EH (cell line): ENCODE data around the gene GCK.
A peak's percentile ranks its signal among the peaks of the same experiment; 100 is the strongest.

Source experiments
- DNase-seq: peaks from one replicate; pipeline ENCODE4 v3.0.0-alpha.2; 2015; ENCODE audit warnings: low read depth

The GCK gene

DNA sequence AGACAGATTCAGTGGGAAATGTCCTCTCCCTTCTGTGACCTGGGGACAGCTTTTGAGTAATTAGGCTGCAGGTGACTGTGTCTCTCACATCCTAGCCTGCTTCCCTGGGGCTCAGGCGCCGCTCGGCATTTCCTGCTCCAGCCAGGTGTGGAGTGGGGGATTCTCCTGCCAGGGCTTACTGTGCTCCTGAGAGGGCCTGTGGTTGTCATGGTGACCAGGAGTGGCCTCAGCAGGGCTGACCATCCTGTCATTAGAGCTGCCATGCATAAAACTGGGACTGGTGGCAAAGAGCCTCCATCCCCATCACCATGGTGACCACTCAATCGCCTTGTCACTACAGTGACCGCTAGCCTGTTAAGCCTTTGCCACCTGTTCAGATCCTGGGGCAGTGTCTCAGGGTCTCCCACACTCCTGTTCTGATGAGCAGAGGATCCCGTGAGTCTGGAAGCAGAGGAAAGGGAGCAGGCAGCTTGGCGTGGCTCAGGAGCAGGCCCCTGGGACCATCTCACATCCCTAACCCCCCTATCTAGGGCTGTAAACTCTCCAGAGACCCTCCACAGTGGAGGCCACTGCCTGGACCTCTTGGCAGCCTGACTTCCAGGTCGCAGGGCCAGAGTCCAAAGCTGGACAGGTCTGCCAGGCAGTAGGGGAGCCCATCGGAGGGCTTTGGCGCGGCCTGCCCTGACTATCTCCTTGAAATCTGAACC lies at the start of gene GCK:
Gene GCK, minus strand, starts transcription at position 154 of the 707 bp plus-strand sequence. CDS start 486 bp downstream, outside the sequence.
- DNase-seq, result no peak

DNA sequence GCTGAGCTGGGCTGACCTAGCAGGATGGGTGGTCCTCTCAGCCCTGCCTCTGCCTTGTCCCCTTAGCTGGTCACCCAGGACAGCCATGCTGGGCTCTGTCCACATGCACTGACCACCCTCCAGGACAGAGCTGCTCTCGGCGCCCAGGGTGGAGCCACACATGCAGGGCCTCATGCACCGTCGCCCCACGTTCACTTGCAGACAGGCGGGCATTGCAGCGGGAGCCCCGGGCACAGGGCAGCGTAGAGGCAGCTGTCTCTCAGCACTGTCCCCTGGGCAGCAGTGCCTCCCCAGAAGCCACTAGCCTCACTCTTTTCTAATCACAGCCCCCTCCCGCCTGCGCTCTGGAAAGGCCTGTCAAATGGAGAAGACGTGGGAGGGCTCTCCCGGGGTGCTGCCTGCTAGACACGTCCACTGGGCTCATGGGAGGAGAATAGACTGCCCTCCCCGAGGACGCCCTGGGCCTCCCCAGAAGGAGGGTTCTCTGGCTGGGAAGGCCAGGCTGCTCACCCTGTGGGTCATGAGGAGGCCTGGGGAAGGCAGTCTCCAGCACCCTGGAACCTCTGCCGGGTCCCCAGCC lies 49.0 kb upstream of the GCK start:
- DNase-seq, result no peak

GRCh38 chr7:44237696-44238095 lies 48.5 kb upstream of the GCK start:
- no peak for DNase-seq

DNA sequence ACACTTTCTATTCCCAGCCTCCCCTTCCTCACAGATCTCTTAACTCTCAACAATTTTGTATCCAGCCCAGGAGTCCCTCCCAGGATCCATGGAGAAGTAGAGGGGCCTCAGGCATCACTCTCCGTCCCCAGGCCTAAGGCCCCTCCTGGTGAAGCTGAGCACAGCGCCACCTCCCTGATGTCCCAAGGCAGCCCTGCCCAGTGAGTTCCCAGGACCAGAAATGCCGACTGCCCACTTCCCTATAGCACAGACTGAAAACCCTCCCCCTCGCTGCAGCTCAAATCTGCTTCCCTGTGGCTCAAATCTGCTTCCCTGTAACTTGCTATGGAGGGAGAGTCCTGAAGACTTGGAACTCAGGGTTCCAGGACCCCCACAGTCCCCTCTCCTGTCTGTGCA lies 47.1 kb upstream of the GCK start:
- DNase-seq, result no peak

GRCh38 chr7:44235582-44236332 lies 46.5 kb upstream of the GCK start:
- DNase-seq, result no peak

DNA sequence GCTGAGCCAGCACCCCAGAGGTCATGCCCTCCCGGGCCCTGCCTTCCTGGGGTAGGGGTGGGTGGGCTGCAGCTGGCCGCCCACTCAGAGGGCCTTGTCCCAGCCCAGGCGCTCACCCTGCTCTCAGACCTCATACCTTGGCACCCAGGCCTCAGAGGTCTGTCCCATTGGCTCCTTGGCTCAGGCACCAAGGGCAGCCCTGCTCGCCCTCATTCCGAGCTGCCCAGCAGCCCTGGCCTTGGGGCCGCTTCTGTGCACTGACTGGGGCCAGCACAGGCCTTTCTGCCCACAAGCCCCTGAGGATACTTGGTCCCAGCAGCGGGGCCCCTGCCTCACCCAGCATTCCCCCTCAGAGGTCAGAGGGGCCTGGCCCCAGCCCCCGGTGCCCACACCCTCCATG lies 45.8 kb upstream of the GCK start:
- no peak for DNase-seq

DNA sequence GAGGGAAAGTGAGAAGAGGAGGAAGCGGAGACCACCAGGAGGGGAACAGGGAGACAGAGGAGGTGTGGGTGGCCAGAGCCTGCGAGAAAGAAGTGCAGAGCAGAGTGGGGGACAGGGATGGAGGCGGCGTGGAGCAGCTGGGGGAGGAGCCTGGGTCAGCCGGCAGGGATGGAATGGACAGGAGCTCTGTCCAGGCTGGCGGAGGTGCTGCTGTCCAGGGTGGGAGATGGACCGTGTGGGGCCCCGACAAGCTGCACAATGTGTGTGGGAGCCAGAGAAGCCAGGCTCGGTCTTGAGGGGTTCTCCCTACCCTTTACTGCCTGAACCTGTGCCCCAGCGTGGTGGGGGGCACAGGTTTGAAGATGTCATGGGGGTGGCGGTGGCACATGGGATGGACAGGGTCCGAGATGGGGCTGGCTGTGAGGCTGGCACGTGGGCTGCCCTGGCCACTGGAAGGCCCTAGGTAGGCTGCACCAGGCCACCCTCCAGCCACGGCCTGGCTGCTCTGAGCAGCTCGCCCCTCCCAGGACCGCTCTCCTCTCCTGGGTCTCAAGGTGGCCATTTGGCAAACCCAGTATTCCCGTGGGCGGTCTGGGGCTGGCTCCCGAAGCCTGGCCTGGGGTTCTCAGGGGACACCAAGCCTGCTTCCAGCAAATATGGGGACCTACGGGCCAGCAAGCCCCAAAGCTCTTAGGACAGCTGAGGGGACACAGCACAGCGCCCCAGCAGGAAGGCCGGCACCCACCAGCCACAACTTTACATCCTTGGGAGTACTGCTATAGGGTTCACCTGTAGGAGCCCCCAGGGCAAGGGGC lies 43.9 kb upstream of the GCK start:
- DNase-seq, result no peak

GRCh38 chr7:44232396-44232795 lies 43.2 kb upstream of the GCK start:
- no peak for DNase-seq

DNA sequence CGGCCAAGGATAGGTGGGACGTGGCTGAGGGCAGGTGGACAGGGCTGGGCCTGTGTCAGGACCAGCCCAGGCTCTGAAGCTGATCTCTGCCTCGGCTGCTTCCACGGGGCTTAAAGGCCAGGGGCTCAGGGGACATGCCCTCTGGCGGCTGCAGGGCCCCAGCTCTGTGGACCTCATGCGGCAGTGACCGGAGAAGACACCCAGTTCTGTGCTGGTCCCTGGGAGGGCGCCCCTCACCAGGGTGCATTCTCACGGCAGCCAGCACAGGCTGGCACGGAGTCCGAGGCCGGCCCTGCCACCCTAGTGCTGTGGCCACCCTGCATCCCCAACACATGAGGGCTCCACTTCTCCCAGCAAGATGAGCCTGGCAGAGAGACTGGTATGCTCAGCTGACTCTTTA lies 41.8 kb upstream of the GCK start:
- no peak for DNase-seq

DNA sequence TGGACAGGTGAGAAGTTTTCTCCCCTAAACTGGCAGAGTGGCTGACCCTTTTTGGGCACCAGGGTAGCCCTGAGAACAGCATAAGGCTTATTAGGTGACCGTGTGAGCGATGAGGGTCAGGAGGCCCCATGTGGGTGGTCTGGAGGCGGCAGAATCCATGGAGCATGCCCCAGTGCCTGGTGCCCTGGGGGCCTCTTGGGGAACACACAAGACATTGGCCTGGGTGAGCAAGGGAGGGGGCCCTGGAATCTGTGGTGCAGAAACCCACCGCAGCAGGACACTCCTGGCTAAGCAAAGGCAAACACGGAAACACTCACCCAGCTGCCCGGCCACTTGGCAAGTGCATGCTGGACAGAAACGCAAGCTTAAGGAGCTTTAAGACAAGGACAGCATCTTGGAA lies 41.0 kb upstream of the GCK start:
- no peak for DNase-seq

GRCh38 chr7:44229546-44230105 lies 40.4 kb upstream of the GCK start:
- DNase-seq, result no peak

DNA sequence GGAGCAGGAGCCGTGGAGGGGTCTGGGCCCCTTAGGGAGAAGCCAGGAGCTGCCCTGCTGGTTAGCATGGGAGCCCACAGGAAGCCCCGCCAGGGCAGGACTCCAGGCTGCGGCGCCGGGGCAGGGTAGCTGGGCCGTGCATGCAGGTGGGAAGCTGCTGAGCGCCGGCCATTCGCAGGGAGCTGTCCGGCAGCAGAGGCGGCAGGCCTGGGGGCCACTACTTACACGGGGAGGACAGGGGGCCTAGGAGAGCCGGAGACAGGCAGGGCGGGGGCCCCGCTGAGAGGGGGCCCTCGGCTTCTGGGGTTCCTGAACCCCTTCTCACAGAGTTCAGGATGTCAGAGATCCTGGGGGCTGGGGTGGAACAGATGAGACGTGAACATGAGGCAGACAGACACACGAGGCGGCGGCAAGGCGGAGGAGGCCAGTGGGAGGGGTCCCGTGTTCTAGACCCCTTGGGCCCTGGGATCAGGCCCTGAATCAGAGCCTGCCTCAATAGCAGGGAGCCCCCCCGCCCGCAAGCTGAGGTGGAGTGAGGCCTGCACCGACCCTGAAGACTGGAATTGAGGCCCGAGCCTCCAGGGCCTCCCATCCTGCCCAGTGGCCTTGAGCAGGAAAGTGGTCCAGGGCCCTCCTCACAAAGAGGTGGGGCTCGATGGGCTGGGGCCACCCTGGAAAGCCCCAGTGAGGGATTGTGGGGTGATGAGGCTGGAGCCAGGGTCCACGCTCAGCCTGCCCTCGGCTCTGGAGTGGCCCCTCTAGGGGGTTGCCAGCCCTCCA lies 39.5 kb upstream of the GCK start:
- DNase-seq, result no peak

- DNase-seq, result no peak
These were observed 38.7 kb upstream of the GCK start for GRCh38 chr7:44227911-44228310.

GRCh38 chr7:44226396-44226753 lies 37.1 kb upstream of the GCK start:
- DNase-seq, result no peak

DNA sequence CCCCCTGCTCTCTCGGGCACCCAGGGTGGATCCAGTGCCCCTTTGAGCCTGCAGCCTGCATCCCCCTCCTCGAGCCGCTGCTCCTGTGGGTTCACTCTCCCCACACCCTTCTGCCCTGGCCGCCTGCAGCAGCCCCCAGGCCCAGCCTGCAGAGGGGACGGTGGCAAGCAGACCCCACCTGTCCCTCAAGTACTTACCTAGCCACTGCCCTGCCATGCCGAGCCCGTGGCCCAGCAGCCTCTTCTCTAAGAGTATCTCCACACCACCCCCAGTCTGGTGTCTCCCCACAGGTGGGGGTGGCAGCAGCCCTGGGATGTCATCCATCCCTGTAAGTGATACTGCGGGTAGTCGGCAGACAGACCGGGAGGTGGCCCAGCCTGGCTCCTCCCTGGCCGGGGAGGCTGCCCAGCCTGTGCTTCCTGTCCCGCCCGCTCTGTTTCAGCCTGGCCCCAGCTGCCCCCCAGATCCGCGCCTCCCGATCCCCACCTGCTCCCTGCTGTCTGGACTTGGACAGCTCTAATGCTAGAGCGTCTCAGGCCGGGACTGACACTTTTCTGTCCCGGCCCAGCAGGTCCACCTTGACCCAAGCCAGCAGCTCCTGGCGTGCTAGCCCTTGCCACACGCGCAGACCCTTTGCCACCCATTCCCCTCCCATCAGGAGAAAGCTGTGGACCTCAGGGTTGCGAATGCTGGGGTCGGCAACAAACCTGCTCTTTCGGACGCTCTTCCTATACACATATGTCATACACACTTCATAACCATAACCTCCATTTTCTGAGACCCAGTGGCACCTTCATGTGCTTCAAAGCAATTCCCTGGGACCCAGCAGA lies 36.5 kb upstream of the GCK start:
- peak; percentile 18 for DNase-seq

DNA sequence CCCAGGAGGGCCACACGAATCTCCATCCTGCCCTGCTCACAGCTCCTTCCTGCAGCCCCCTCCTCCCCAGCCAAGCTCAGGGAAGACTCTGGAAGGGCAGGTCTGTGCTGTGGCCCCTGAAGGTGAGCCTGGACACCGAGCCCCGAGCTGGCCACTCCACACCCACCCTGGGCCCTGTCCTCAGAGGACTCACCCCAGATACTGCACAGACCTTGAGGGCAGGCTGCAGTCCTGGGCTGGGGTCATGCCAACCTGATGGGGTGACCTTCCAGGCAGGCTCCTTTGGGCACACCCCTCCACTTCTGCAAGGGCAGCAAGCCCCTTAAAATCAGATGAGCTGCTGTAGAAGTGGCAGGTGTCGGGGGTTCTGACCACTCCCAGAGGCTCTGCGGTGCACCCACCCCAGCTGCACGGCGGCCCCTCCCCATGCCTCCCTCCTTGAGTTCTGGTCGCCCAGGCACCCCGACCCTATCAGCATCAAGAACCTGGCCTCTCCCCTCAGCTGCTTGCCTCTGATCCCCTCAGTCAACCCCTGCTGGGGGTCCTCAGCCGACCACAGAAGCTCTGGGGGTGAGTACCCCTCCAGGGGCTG lies 35.8 kb upstream of the GCK start:
- no peak for DNase-seq

DNA sequence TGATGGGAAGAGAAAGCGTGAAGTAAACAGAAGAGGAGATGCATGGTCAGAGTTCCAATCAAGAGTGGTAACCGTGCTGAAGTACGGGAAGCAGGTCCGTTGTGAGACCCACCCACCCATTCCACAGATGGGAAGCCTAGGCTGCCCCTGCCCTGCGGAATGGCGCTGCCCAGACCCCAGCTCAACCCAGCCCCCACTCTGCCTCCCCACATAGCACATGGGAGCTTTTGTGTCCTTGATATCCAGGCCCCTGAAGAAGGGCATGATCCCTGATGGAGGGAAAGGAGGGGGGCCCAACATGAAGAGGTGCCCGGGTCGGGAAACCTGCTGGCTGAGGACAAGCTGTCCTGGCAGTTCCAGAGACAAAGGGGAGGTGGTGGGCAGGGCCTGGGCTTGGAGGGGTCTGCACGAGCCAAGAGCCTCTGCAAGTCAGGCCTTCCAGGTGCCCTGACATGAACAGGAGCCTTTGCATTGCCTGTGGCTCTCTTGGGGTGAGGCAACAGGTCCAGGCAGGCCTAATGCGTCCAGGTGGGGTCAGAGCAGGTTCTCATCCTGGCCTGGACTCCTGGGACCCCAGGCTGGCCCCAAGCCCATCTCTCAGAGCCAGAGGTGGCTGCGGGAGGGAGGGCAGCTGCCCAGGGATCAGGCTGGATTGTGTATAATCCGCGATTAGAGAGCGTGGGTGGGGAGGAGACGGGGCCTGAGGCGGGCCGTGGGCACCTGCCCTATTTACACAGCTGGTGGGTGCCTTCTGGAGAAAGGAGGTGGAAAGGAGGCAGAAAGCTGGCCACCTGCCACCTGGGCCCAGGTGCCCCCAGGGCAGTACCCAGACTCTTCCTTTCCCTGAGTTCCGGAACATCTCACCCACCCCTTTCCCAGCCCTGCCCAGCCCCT lies 35.1 kb upstream of the GCK start:
- DNase-seq, result no peak

DNA sequence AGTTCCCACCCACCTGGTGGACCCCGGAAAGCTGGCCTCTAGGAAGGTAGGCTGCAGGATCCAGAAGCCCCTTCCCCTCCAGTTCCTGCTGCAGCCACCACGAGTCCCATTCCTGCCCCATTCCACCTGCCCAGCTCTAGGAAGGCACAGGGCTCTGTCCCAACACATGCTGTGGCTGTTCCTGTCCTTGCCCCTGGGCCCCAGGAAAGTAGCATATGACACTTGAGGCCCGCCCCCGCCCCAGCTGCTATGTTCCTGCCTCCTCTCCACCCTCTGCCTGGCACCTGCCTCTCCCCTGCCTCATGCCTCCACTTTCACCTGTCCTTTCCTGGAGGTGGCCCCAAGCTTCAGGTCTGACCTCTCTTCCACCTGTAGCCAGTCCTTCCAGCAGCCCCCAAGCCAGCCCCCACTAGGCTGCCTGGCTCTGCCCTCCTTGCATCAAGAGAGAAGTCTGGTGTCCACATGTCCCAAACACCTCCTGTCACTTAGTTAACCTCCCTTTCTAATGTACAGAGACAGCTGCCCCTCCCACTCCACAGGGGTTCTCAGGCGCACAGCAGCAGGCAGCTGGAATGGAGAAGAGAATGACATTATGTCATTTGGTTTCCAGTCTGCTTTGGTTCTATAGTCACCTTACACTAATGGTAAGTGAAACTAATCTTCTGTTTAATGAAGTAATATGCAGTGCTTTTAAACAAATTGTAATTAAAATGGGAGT lies 34.3 kb upstream of the GCK start:
- DNase-seq, result no peak
